GM19438 (cell line): ENCODE results near the gene ADAM15.

Experiments
- ATAC-seq: cut with Tn5 transposase; IDR thresholded peaks from one replicate; pipeline ENCODE4 v1.9.1; 2021; ENCODE audit warnings: low read depth; ENCODE audit not compliant: unreplicated experiment

The ADAM15 gene

GRCh38 chr1:155051342-155051776 lies 243 bp downstream of the ADAM15 start:
- ATAC-seq: peak; percentile 7

- ATAC-seq: peak; percentile 10
Observed at GRCh38 chr1:155051777-155052398, 772 bp downstream of the ADAM15 start.

GRCh38 chr1:155052439-155053395 lies 1.6 kb downstream of the ADAM15 start:
- no peak for ATAC-seq

GRCh38 chr1:155053531-155054105 lies 2.5 kb downstream of the ADAM15 start:
- ATAC-seq: no peak

GRCh38 chr1:155057104-155057503 lies 6.0 kb downstream of the ADAM15 start:
- ATAC-seq: no peak

GRCh38 chr1:155057788-155058211 lies 6.7 kb downstream of the ADAM15 start:
- ATAC-seq: no peak

GRCh38 chr1:155060736-155061135 lies 9.6 kb downstream of the ADAM15 start:
- ATAC-seq: no peak

GRCh38 chr1:155061381-155062150 lies 10.4 kb downstream of the ADAM15 start:
- ATAC-seq: peak; percentile 44

- ATAC-seq: no peak
Observed at GRCh38 chr1:155062151-155062686, 11.1 kb downstream of the ADAM15 start.

GRCh38 chr1:155062702-155063411 lies 11.7 kb downstream of the ADAM15 start:
- ATAC-seq: no peak

GRCh38 chr1:155063550-155064110 lies 12.5 kb downstream of the ADAM15 start, which contains the start of gene EFNA4:
EFNA4 (plus strand) TSS chr1:155063740; CDS start chr1:155063824, 84 bp downstream.
- peak; percentile 65 for ATAC-seq

GRCh38 chr1:155064111-155064831 lies 13.2 kb downstream of the ADAM15 start:
- ATAC-seq: no peak

- ATAC-seq: no peak
Observed at GRCh38 chr1:155064832-155065429, 13.8 kb downstream of the ADAM15 start.

GRCh38 chr1:155066777-155067176 lies 15.7 kb downstream of the ADAM15 start:
- no peak for ATAC-seq

GRCh38 chr1:155068599-155068998 lies 17.5 kb downstream of the ADAM15 start:
- ATAC-seq: no peak

GRCh38 chr1:155069551-155070157 lies 18.5 kb downstream of the ADAM15 start:
- ATAC-seq: no peak

- no peak for ATAC-seq
Observed at GRCh38 chr1:155070158-155070621, 19.1 kb downstream of the ADAM15 start.
